DND-41 (cell line): ENCODE results near the gene GNPTG.

Experiments used
- ATAC-seq: fragments of 200-7000 bp; cut with Tn5 transposase; 3 replicates; pipeline ENCODE4 v1.9.1; 2021; ENCODE audit warnings: low read depth; ENCODE audit not compliant: insufficient read depth
- DNase-seq: peaks from one replicate; pipeline ENCODE4 v3.0.0-alpha.2; 2020
- H2AFZ ChIP-seq: 2 replicates; pipeline ENCODE4 v1.6.0; 2012; ENCODE audit warnings: low read depth, low read length
- H3K27ac ChIP-seq: 2 replicates; pipeline ENCODE4 v1.5.1; 2012; ENCODE audit warnings: low read length, inconsistent platforms
- H3K27me3 ChIP-seq: fragments of 200-600 bp; sonication (generic); 2 replicates; pipeline ENCODE4 v1.6.0; 2012; ENCODE audit warnings: low read length, mild to moderate bottlenecking, inconsistent platforms; ENCODE audit not compliant: insufficient read depth, poor library complexity
- H3K36me3 ChIP-seq: 2 replicates; pipeline ENCODE4 v1.5.1; 2012; ENCODE audit warnings: low read length, inconsistent platforms; ENCODE audit not compliant: insufficient read depth
- H3K4me1 ChIP-seq: 2 replicates; pipeline ENCODE4 v1.5.1; 2012; ENCODE audit warnings: mild to moderate bottlenecking, low read length; ENCODE audit not compliant: insufficient read depth
- H3K4me2 ChIP-seq: 2 replicates; pipeline ENCODE4 v1.6.0; 2012; ENCODE audit warnings: mild to moderate bottlenecking, moderate library complexity, low read length, inconsistent platforms; ENCODE audit not compliant: insufficient read depth
- H3K4me3 ChIP-seq, 2 experiments: fragments of 200-600 bp in 1 of 2; shearing (Covaris generic) in 1 of 2; 2 replicates each; pipeline ENCODE4 v1.5.1; 2012 to 2016; ENCODE audit warnings: inconsistent platforms in 2 of 2, low read length in 2 of 2, mild to moderate bottlenecking in 2 of 2, low read depth in 1 of 2, moderate library complexity in 1 of 2
- H3K79me2 ChIP-seq: 2 replicates; pipeline ENCODE4 v1.6.0; 2012; ENCODE audit warnings: low read length, inconsistent platforms; ENCODE audit not compliant: insufficient read depth
- H3K9ac ChIP-seq: 2 replicates; pipeline ENCODE4 v1.6.0; 2012; ENCODE audit warnings: low read depth, mild to moderate bottlenecking, inconsistent platforms, low read length, moderate library complexity
- H3K9me3 ChIP-seq: 2 replicates; pipeline ENCODE4 v1.5.1; 2012; ENCODE audit warnings: low read length, moderate library complexity, mild to moderate bottlenecking, inconsistent platforms; ENCODE audit not compliant: insufficient read depth, severe bottlenecking
- H4K20me1 ChIP-seq: 2 replicates; pipeline ENCODE4 v1.6.0; 2012; ENCODE audit warnings: low read length; ENCODE audit not compliant: insufficient read depth
- CTCF ChIP-seq: IDR thresholded peaks from 2 replicates; pipeline ENCODE4 v1.5.1; 2012; ENCODE audit warnings: borderline replicate concordance, low read length, moderate library complexity, mild to moderate bottlenecking; ENCODE audit not compliant: poor library complexity, severe bottlenecking; ENCODE audit errors: extremely low read depth
- EZH2 ChIP-seq: IDR thresholded peaks from 3 replicates; pipeline ENCODE4 v1.6.1; 2012; ENCODE audit warnings: borderline replicate concordance, low read depth, mild to moderate bottlenecking, moderate library complexity, low read length, inconsistent platforms; ENCODE audit not compliant: severe bottlenecking

GNPTG gene

DNA sequence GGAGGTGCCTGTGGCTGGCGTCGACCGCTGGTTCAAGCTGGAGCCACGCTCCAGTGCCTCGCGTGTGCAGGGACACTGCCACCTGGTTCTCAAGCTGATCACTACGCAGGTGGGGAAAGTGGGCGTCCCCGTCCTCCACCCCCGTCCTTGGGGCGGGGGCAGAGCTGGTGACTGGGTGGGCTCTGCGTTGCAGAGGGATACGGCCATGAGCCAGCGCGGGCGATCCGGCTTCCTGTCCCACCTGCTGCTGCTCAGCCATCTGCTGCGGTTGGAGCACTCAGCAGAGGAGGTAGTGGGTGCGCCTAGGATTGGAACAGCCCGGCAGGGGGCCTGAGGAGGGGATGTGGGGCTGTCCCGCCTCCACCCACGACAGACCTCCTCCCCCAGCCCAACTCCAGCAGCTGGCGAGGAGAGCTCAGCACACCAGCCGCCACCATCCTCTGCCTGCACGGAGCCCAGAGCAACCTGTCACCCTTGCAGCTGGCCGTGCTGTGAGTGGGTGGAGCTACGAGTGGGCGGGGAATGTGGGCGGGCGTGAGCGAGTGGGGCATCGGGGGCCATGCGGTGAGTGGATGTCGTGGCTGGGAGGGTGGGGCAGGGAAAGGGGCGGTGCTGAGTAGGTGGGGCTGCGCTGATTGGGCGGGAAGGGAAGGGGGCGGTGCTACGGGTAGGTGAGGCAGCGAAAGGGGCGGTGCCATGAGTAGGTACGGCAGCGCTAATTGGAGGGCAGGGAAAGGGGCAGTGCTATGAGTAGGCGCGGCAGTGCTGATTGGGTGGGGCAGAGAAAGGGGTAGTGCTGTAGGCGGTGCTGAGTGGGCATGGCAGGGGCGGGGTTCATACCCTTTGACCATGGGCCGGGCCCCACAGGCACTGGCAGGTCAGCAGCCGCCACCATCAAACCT is 9.0 kb upstream of the GNPTG start:
- peak overlapping the region in 1 of 2 experiments; percentile 52; a peak in 2 of 4 replicates for H3K4me3 ChIP-seq
- peak; percentile 99 for DNase-seq
- no peak overlapping the region for H2AFZ ChIP-seq
- peak; percentile 50 for TF ChIP-seq CTCF
- TF ChIP-seq EZH2, result no peak
- peak overlapping the region; percentile 65 for H3K27ac ChIP-seq
- ATAC-seq, result peak; percentile 87
- peaks cover 32% of the 10 kb centered on the region for H3K4me1 ChIP-seq
- H3K79me2 ChIP-seq, result no peaks in the 10 kb centered on the region
- 0 out of 2 replicates have a peak, but pooled peaks cover under 1% of the 10 kb centered on the region for H3K36me3 ChIP-seq
- peaks cover 26% of the 10 kb centered on the region for H4K20me1 ChIP-seq
- H3K9me3 ChIP-seq, result no peaks in the 10 kb centered on the region
- H3K27me3 ChIP-seq, result no peaks in the 10 kb centered on the region
- H3K9ac ChIP-seq, result peak overlapping the region; percentile 31; the same call in 1 of the 2 replicates
- peak overlapping the region; percentile 79 for H3K4me2 ChIP-seq

DNA sequence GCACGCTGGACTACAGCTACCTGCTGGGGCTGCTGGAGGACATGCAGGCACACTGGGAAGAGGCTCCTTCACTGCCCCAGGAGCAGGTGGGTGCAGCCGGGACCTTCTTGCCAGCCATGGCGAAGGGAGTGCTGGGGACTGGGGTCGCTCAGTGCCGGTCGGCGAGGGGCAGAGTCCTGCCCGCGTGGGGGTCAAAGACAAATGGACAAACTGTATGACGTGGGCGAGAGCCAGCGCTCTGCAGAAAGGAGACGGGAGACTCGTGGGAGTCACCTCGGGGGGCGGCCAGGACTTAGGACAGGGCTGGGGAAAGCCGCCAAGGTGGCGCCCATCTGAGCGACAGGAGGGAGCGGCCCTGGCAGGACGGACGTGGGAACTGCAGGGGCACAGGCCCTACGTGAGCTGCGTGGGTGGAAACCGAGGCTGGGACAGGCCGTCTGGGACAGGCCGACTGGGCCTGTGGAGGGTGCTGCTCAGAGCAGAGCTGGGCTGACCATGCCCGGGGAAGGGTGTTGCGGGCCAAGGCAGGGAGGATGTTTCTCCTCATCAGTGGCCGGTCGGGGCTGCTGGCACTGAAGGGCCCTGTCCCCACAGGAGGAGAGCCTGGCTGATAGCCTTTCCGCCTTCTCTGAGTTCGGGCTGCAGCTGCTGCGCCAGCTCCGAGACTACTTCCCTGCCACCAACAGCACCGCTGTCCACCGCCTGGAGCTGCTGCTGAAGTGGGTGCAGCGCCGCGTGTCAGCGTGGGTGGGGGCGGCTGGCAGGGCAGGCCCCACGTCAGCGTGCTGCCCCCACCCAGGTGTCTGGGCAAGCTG is 8.1 kb upstream of the GNPTG start:
- TF ChIP-seq EZH2, result no peak
- no peak for TF ChIP-seq CTCF
- Histone ChIP-seq H3K4me3 (peak overlapping the region in 1 of 2 experiments; percentile 52; a peak in 2 of 4 replicates), H3K27ac (peak overlapping the region; percentile 34; the same call in 1 of the 2 replicates), H3K9ac (peak overlapping the region; percentile 31; the same call in 1 of the 2 replicates), H3K36me3 (peaks cover 9% of the 10 kb centered on the region), H3K4me1 (peaks cover 32% of the 10 kb centered on the region), H3K9me3 (no peaks in the 10 kb centered on the region), H3K4me2 (peak overlapping the region; percentile 79), H2AFZ (no peak overlapping the region), H4K20me1 (peaks cover 28% of the 10 kb centered on the region), H3K79me2 (no peaks in the 10 kb centered on the region), H3K27me3 (no peaks in the 10 kb centered on the region)
- DNase-seq (no peak), ATAC-seq (no peak)

DNA sequence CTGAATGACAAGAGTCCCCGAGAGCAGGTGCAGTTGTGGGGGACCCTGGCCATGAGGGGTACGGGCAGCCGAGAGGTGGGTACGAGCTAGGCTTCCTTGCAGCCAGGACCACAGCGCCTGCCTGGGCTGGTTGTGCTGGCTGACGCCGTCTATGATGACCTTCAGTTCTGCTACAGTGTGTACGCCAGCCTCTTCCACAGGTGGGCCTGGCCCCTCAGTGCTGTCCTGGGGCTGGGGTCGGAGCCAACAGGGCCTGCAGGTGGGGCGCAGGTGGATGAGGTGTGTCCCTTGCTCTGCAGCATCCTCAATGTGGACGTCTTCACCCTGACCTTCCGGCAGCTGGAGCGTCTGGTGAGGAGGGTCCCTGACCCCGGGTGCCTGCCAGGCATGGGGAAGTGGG is 7.2 kb upstream of the GNPTG start:
- no peak overlapping the region for H3K4me3 ChIP-seq
- H3K79me2 ChIP-seq, result peaks cover under 1% of the 10 kb centered on the region; the same call in 1 of the 2 replicates
- TF ChIP-seq EZH2 (no peak), CTCF (no peak)
- H2AFZ ChIP-seq, result no peak overlapping the region
- no peaks in the 10 kb centered on the region for H3K27me3 ChIP-seq
- ATAC-seq (no peak), DNase-seq (no peak)
- no peak overlapping the region for H3K27ac ChIP-seq
- H3K4me2 ChIP-seq, result no peak overlapping the region
- peaks cover 32% of the 10 kb centered on the region for H4K20me1 ChIP-seq
- H3K36me3 ChIP-seq, result peaks cover 17% of the 10 kb centered on the region
- no peak overlapping the region for H3K9ac ChIP-seq
- no peaks in the 10 kb centered on the region for H3K9me3 ChIP-seq
- peaks cover 34% of the 10 kb centered on the region for H3K4me1 ChIP-seq
